Stimulated activated CD4-positive, alpha-beta T cell treated with anti-CD3 and anti-CD28 coated beads, Interleukin-12 subunit alpha, Interleukin-12 subunit beta, amount 100 ng/mL, for 4 hours (primary cell): Measurements from ENCODE around the gene CDC42BPB.
"Not testable (repeated sequence)": the region's sequence is repeated elsewhere in the genome, so short reads cannot be mapped to it uniquely, and the experiment has no call there.

Experiments used
- DNase-seq: peaks from one replicate; pipeline ENCODE4 v3.0.0-alpha.2; 2020

Gene CDC42BPB

GRCh38 chr14:103073367-103073875 lies 16.1 kb upstream of the CDC42BPB start:
- no peak for DNase-seq

- no peak for DNase-seq
These were observed 15.4 kb upstream of the CDC42BPB start for GRCh38 chr14:103072595-103073366.

DNA sequence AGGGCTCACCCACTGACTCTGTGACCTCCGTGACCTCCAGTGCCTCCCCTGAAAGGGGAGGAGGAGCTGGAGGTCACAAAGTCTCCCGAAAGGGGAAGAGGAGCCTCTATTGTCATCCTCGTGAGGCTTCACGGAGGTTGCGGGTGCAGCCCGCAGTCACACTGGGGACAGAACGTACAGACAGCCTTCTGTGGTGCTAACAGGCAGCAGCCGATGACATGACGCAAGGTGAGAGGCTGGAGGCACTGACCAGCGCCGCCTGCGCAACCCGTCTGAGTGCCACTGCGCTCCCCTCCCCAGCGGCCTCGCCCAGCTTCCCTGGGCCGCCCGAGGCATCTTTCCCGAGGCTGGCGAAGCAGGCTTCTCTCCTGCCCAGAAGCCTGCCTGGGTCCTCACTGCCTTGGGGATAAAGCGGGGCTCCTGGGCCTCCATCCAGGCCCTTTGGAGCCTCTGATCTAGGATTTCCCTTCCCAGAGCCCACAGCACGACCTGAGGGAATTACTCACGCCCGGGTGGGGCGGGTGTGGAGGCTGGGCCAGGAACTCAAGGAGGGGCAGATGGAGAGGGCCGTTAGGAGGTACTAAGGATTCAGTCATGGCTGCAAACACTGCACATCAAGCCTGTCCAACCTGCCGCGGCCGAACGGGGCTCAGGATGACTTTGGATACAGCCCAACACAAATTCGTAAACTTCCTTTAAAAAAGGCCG lies 14.3 kb upstream of the CDC42BPB start:
- no peak for DNase-seq

DNA sequence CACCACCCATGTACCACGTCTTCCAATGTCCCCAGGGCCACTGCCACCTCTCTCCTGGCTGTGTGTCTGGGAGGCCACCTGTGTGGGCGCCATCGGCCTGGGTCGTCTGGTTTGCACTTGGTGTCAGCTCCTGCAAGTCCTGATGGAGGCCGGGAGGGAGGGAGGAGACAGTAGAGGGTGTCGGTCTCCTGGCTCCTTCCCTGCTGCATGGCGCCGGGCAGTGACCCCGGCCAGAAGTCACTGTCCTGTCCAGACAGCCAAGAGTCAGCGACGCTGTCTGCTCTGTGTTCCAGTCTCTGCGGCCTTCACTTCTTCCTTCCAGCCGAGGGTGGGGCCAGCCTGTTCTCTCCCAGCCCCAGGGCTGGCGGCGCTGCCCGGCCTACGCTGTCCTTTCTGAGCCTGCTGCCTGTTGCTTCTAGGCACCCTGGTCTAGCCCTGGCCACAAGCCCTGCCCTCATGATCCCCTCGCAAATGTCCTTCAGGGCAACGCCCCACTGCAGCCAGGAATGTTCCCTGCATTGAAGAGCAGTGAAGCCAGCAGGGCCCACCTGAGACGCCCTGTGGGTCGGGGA lies 13.7 kb upstream of the CDC42BPB start:
- no peak for DNase-seq

DNA sequence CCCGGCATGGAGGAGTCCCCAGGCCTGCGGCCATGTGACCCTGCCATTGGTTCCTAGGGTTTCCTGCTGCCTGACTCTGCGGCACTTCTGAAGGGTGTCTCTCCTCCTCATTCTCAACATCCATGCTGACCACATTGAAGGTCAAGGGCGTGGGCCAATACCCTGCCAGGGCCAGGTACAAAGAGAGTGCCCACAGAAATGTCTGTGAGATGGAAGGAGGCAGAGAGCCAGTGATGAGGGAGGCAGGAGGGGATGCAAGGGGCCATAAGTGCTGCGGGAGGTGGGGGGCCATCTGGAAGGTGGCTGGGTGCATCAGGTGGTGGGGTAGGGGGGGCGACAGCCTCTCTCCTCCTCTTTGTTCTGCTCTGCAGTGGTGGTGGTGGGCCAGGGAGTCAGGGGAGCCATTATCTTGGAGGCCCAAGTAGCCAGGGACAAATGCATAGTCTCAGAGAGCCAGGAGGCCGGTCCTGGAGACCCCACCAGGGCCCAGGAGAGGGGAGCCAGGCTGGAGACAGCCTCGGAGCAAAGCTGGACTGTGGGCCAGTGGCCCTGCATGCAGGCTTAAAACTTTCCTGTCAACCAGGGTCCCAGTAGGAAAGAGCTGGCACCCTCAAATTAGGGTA lies 13.0 kb upstream of the CDC42BPB start:
- DNase-seq: no peak

- DNase-seq: no peak
These were observed 11.2 kb upstream of the CDC42BPB start for GRCh38 chr14:103068351-103069073.

GRCh38 chr14:103067231-103067954 lies 10.0 kb upstream of the CDC42BPB start:
- DNase-seq: no peak

GRCh38 chr14:103066399-103066798 lies 9.1 kb upstream of the CDC42BPB start:
- DNase-seq: no peak

DNA sequence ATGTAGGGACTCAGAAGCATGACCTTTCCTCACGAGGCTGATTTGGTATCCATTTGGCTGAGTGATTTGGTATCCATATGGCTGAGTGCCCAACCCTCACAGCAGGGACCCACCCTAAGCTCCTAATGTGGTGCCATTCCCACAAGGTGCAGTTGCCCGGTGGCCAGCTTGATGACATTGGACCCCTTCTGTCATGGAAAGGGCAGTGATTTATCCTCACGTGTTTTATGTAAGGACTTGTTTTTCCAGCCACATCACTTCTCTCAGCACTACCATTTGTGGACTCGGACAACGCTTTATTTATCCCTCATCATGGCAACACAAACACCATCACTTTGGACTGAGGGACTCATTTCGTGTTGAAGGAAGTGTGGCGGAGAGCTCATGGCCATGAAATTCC lies 8.5 kb upstream of the CDC42BPB start:
- no peak for DNase-seq

DNA sequence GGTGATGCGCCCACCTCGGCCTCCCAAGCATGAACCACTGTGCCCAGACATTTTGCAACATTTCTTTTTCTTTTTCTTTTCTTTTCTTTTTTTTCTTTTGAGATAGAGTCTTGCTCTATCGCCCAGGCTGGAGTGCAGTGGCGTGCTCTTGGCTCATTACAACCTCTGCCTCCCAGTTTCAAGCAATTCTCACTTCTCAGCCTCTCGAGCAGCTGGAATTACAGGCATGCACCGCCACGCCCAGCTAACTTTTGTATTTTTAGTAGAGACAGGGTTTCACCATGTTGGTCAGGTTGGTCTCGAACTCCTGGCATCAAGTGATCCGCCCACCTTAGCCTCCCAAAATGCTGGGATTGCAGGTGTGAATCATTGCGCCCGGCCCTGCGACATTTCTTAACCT lies 7.6 kb upstream of the CDC42BPB start:
- DNase-seq: no peak

GRCh38 chr14:103064436-103064835 lies 7.1 kb upstream of the CDC42BPB start:
- DNase-seq: no peak

DNA sequence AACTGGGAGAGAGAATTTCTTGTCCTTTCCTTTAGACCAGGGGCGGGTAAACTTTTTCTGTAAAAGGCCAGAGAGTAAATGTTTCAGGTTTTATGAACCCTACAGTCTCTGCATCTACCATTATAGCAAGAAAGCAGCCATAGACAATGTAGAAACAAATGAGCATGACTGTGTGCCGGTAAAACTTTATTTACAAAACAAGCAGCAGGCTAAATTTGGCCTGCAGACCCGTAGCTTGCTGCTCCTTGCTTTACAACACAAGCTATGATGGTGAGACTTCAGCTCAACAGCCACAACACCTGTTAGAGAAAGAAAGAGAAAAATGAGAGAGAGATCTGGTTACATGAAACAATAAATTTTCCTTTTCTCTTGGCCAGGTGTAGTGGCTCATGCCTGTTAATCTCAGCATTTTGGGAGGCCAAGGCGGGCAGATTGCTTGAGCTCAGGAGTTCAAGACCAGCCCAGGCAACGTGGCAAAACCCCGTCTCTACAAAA lies 4.2 kb upstream of the CDC42BPB start:
- DNase-seq: no peak

DNA sequence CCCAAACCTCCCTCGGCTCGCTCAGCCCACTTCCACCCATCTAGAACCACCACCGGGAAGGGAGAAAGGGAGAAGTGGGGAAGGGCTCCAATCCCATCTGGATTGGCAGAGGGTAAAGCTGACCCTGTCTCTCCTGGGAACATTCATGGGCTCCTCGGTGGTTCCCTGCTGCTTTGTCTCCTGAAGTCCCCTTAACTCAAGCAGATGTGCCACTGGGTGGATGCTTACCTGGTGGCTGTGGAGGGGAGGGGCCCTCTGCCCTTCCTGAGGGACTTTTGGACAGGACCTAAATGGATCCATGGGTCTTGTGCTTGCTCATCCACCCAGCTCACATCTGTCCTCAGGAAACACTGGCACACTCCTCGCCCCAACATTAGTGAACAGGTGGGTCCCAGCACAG lies 2.2 kb upstream of the CDC42BPB start:
- no peak for DNase-seq

GRCh38 chr14:103058164-103059055 lies 1.1 kb upstream of the CDC42BPB start:
- DNase-seq: no peak

DNA sequence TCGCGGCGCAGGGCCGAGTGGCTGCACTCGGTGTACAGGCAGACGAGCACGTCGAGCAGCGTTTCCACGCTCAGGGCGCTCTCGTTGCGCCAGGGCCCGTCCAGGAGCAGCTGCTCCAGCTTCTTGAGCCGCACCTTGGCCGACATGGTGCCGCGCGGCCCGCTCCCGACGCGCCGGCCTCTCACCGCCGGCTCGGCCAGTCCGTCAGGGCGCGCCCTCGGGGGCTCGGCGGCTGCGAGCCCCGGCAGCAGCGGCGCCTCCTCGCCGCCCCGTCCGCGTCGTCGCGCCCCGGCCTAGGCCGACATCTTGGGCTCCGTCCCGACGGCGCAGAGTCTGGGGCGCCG lies 349 bp downstream of the CDC42BPB start:
- DNase-seq: no peak

GRCh38 chr14:103056322-103057027 lies 874 bp downstream of the CDC42BPB start:
- DNase-seq: no peak

GRCh38 chr14:103055695-103056094 lies 1.7 kb downstream of the CDC42BPB start:
- DNase-seq: no peak

DNA sequence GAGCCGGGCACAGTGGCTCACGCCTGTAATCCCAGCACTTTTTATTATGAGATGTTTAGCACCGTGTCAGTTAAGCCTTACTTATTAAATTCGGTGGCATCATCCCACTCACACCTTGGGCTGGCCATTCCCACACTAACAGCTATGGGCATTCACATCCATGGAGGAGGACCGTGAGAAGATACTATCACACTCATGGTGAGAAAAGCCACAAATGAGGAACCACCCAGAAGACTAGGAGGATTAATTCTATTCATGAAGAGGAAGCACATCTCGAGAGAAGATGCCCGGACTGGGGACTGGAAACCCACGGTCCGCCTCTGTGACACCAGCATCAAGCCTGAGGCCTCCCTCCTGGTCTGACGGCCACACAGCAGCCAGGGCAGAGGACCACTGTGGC lies 4.9 kb downstream of the CDC42BPB start:
- no peak for DNase-seq

- no peak for DNase-seq
These were observed 6.4 kb downstream of the CDC42BPB start for GRCh38 chr14:103050935-103051334.

GRCh38 chr14:103047453-103047852 lies 9.9 kb downstream of the CDC42BPB start:
- not testable (repeated sequence) for DNase-seq
